Small intestine (tissue), 7 donors: ENCODE data around the gene MAGI1. TPM values are rescaled to one million over a fixed set of nuclear protein-coding genes. Genes with fewer than 3 reads are reported as not detected.

Experiments used
- DNase-seq, 2 donors: peaks; one replicate each; pipeline versions ENCODE4 v3.0.0 to v3.0.0-alpha.2; 2013
- FAIRE-seq: peaks from 2 replicates; lab custom pipeline; 2012; peaks lifted over from hg19 to GRCh38; lab: Jason Lieb, UNC
- H3K27ac ChIP-seq, 3 donors: one replicate each; pipeline ENCODE4 v1.5.1; 2013; ENCODE audit warnings: low read length in 2 of 3, mild to moderate bottlenecking in 2 of 3, control low read depth in 1 of 3, inconsistent platforms in 1 of 3, low read depth in 1 of 3, moderate library complexity in 1 of 3
- H3K27me3 ChIP-seq, 3 donors: one replicate each; pipeline ENCODE4 v1.6.1; 2013; ENCODE audit warnings: low read length in 3 of 3, inconsistent platforms in 1 of 3; ENCODE audit not compliant: control insufficient read depth in 3 of 3, insufficient read depth in 3 of 3
- H3K36me3 ChIP-seq, 3 donors: one replicate each; pipeline ENCODE4 v1.6.1; 2013; ENCODE audit warnings: low read length in 3 of 3, inconsistent platforms in 1 of 3, low read depth in 1 of 3, mild to moderate bottlenecking in 1 of 3, moderate library complexity in 1 of 3; ENCODE audit not compliant: control insufficient read depth in 3 of 3, insufficient read depth in 2 of 3
- H3K4me1 ChIP-seq, 3 donors: one replicate each; pipeline ENCODE4 v1.6.1; 2013; ENCODE audit warnings: low read length in 2 of 3, inconsistent platforms in 1 of 3, low read depth in 1 of 3, mild to moderate bottlenecking in 1 of 3, moderate library complexity in 1 of 3; ENCODE audit not compliant: control insufficient read depth in 3 of 3, insufficient read depth in 2 of 3
- H3K4me3 ChIP-seq, 3 donors: one replicate each; pipeline ENCODE4 v1.5.1; 2013; ENCODE audit warnings: low read length in 3 of 3, control low read depth in 1 of 3, inconsistent platforms in 1 of 3, low read depth in 1 of 3, mild to moderate bottlenecking in 1 of 3, moderate library complexity in 1 of 3
- H3K9me3 ChIP-seq, 2 donors: one replicate each; pipeline ENCODE4 v1.6.1; 2013; ENCODE audit warnings: low read depth in 1 of 2, low read length in 1 of 2; ENCODE audit not compliant: control insufficient read depth in 2 of 2, insufficient read depth in 1 of 2
- WGBS, 3 donors: extraction: QIAGEN DNeasy Blood & Tissue Kit; methylation state at CpG; one replicate each; pipeline ENCODE4 v1.1.7; 2013; 5-methylcytosine and 5-hydroxymethylcytosine counted together
- polyA plus RNA-seq, 4 donors: library from polyadenylated mRNA; stranded (reverse) in 3 of 4; unstranded in 1 of 4; fragments of 200-250 nt in 3 of 4; fragments of 120-200 nt in 1 of 4; gene quantifications; one replicate each; pipeline versions ENCODE4 v1.2.1 to v1.2.3, GENCODE V29; 2013
- donor health status: healthy with polysubstance abuse.
- donor health status: control.
- donor health status: control.
- donor health status: Bipolar disorder and iron deficiency.
- donor health status: healthy.

Gene MAGI1
- polyA plus RNA-seq, 4 donors: 10.0 to 35.1 (median 12.6) TPM

GRCh38 chr3:65483480-65483879 lies 555.2 kb downstream of the MAGI1 start:
- H3K4me1 ChIP-seq: peaks cover 0 to 13% (median 5%) of the 10 kb centered on the region in 3 donors
- peak; percentile 46 to 56 for DNase-seq
- no peak overlapping the region for H3K4me3 ChIP-seq
- H3K27me3 ChIP-seq: no peaks in the 10 kb centered on the region
- no peak for FAIRE-seq
- no peak overlapping the region for H3K27ac ChIP-seq
- no peaks in the 10 kb centered on the region for H3K36me3 ChIP-seq
- no peaks in the 10 kb centered on the region for H3K9me3 ChIP-seq
- WGBS, 3 donors: 11 to 29% (median 27%) methylated on average over 6 of the region's 6 CpGs

GRCh38 chr3:65483011-65483410 lies 555.7 kb downstream of the MAGI1 start:
- DNase-seq (no peak), FAIRE-seq (no peak)
- no peak overlapping the region for H3K4me3 ChIP-seq
- no peak overlapping the region for H3K27ac ChIP-seq
- H3K36me3 ChIP-seq: no peaks in the 10 kb centered on the region
- 62 to 74% (median 65%) methylated on average over 2 of the region's 2 CpGs for WGBS, 3 donors
- peaks cover 0 to 13% (median 5%) of the 10 kb centered on the region in 3 donors for H3K4me1 ChIP-seq
- H3K27me3 ChIP-seq: no peaks in the 10 kb centered on the region
- H3K9me3 ChIP-seq: no peaks in the 10 kb centered on the region

- Histone ChIP-seq H3K4me1 (peaks cover 0 to 11% (median 5%) of the 10 kb centered on the region in 3 donors), H3K27ac (no peak overlapping the region), H3K4me3 (no peak overlapping the region), H3K9me3 (no peaks in the 10 kb centered on the region), H3K36me3 (no peaks in the 10 kb centered on the region), H3K27me3 (no peaks in the 10 kb centered on the region)
- FAIRE-seq (no peak), DNase-seq (no peak)
- 81 to 91% (median 84%) methylated on average over 4 of the region's 4 CpGs for WGBS, 3 donors
These were observed 557.6 kb downstream of the MAGI1 start for GRCh38 chr3:65481085-65481484.

GRCh38 chr3:65479990-65480389 lies 558.7 kb downstream of the MAGI1 start:
- FAIRE-seq (no peak), DNase-seq (no peak)
- 82 to 90% (median 84%) methylated on average over 3 of the region's 3 CpGs for WGBS, 3 donors
- H3K4me1 ChIP-seq: peaks cover 0 to 8% (median 5%) of the 10 kb centered on the region in 3 donors
- H3K4me3 ChIP-seq: no peak overlapping the region
- H3K36me3 ChIP-seq: peaks cover 0 to 2% (median 0%) of the 10 kb centered on the region in 3 donors
- no peaks in the 10 kb centered on the region for H3K9me3 ChIP-seq
- no peak overlapping the region for H3K27ac ChIP-seq
- no peaks in the 10 kb centered on the region for H3K27me3 ChIP-seq

- DNase-seq (no peak), FAIRE-seq (no peak)
- H3K9me3 ChIP-seq: no peaks in the 10 kb centered on the region
- H3K27me3 ChIP-seq: no peaks in the 10 kb centered on the region
- H3K4me1 ChIP-seq: peaks cover 0 to 8% (median 0%) of the 10 kb centered on the region in 3 donors
- no peak overlapping the region for H3K4me3 ChIP-seq
- no peak overlapping the region for H3K27ac ChIP-seq
- H3K36me3 ChIP-seq: peaks cover 0 to 2% (median 0%) of the 10 kb centered on the region in 3 donors
- whole genome bisulfite sequencing, 3 donors: 87 to 94% (median 89%) methylated on average over 13 of the region's 13 CpGs
These were observed 559.9 kb downstream of the MAGI1 start for GRCh38 chr3:65478551-65479500.

GRCh38 chr3:65473736-65474135 lies 565.0 kb downstream of the MAGI1 start:
- Histone ChIP-seq H3K9me3 (no peaks in the 10 kb centered on the region), H3K27ac (no peak overlapping the region), H3K4me3 (no peak overlapping the region), H3K27me3 (no peaks in the 10 kb centered on the region), H3K4me1 (no peaks in the 10 kb centered on the region), H3K36me3 (peaks cover 0 to 2% (median 0%) of the 10 kb centered on the region in 3 donors)
- 70 to 89% (median 82%) methylated on average over 3 of the region's 3 CpGs for whole genome bisulfite sequencing, 3 donors
- DNase-seq (no peak), FAIRE-seq (no peak)

GRCh38 chr3:65472501-65472900 lies 566.2 kb downstream of the MAGI1 start:
- Histone ChIP-seq H3K4me1 (no peaks in the 10 kb centered on the region), H3K9me3 (no peaks in the 10 kb centered on the region), H3K27ac (no peak overlapping the region), H3K4me3 (no peak overlapping the region), H3K36me3 (peaks cover 0 to 2% (median 0%) of the 10 kb centered on the region in 3 donors), H3K27me3 (no peaks in the 10 kb centered on the region)
- FAIRE-seq (no peak), DNase-seq (no peak)
- 83 to 93% (median 88%) methylated on average over 3 of the region's 3 CpGs for WGBS, 3 donors

- H3K4me3 ChIP-seq: no peak overlapping the region
- H3K9me3 ChIP-seq: no peaks in the 10 kb centered on the region
- FAIRE-seq (no peak), DNase-seq (no peak)
- 85 to 96% (median 88%) methylated on average over 5 of the region's 5 CpGs for WGBS, 3 donors
- no peaks in the 10 kb centered on the region for H3K27me3 ChIP-seq
- peaks cover 0 to 5% (median 2%) of the 10 kb centered on the region in 3 donors for H3K36me3 ChIP-seq
- no peaks in the 10 kb centered on the region for H3K4me1 ChIP-seq
- H3K27ac ChIP-seq: no peak overlapping the region
These were observed 572.3 kb downstream of the MAGI1 start for GRCh38 chr3:65466300-65466988.
